GM12891 (cell line): ENCODE data around the gene NEK2.

Experiments used
- POLR2A ChIP-seq: IDR thresholded peaks from 2 replicates; pipeline ENCODE4 v1.6.1; 2011; ENCODE audit warnings: low read depth, low read length, control low read depth
- POLR2AphosphoS5 ChIP-seq: IDR thresholded peaks from 2 replicates; pipeline ENCODE4 v1.6.1; 2011; ENCODE audit warnings: low read depth, low read length, control low read depth
- POU2F2 ChIP-seq: IDR thresholded peaks from 2 replicates; pipeline ENCODE4 v1.6.1; 2011; ENCODE audit warnings: low read depth, mild to moderate bottlenecking, control low read depth, low read length, moderate library complexity
- TAF1 ChIP-seq: IDR thresholded peaks from 2 replicates; pipeline ENCODE4 v1.6.1; 2011; ENCODE audit warnings: low read depth, low read length, control low read depth

GRCh38 chr1:211676761-211677160 is 1.3 kb upstream of the NEK2 start:
- TF ChIP-seq POLR2A = no peak
- no peak for TF ChIP-seq POU2F2
- no peak for TF ChIP-seq POLR2AphosphoS5
- no peak for TF ChIP-seq TAF1
